ENCODE results near the gene ZSWIM1. TPM values are rescaled to one million over a fixed set of nuclear protein-coding genes. Genes with fewer than 3 reads are reported as not detected.

Gene ZSWIM1
- polyA plus RNA-seq, 1 donor (not counting 4 experiments of a cell fraction or from before 2014, with no cell fraction given): 4.4 TPM

GRCh38 chr20:45852326-45852725 lies 28.7 kb upstream of the ZSWIM1 start:
- Histone ChIP-seq H3K9me3 (ENCODE audit: control insufficient read depth, low read depth, low read length) (no peaks in the 10 kb centered on the region), H3K79me2 (ENCODE audit: control insufficient read depth, insufficient read depth, low read length) (peaks cover 18% of the 10 kb centered on the region), H2AFZ (ENCODE audit: control insufficient read depth, low read length) (no peak overlapping the region), H4K20me1 (ENCODE audit: control insufficient read depth, extremely low read depth, insufficient read depth, low read length) (no peaks in the 10 kb centered on the region), H3K4me1 (ENCODE audit: control insufficient read depth, extremely low read depth, insufficient read depth, low read length) (peaks cover 10% of the 10 kb centered on the region), H3K27ac (ENCODE audit: control insufficient read depth, insufficient read depth, low read length) (no peak overlapping the region), H3K36me3 (ENCODE audit: control insufficient read depth in 2 of 2, extremely low read depth in 1 of 2, insufficient read depth in 2 of 2, low read length in 2 of 2) (peaks cover 0 to 4% of the 10 kb centered on the region in 2 experiments), H3K27me3 (ENCODE audit: control insufficient read depth, extremely low read depth, insufficient read depth, low read length) (no peaks in the 10 kb centered on the region), H3K9ac (ENCODE audit: control insufficient read depth, extremely low read depth, insufficient read depth, low read length) (no peak overlapping the region), H3K9me1 (ENCODE audit: control insufficient read depth, extremely low read depth, insufficient read depth, low read length) (no peaks in the 10 kb centered on the region), H3K4me3 (ENCODE audit: control insufficient read depth in 2 of 3, extremely low read depth in 1 of 3, insufficient read depth in 2 of 3, low read depth in 1 of 3, low read length in 3 of 3) (no peak overlapping the region), H3K4me2 (ENCODE audit: control insufficient read depth, extremely low read depth, insufficient read depth, low read depth, low read length) (no peak overlapping the region)
- FAIRE-seq (no peak), DNase-seq (ENCODE audit: low read depth, low spot score) (no peak)
- no peak for TF ChIP-seq EZH2 (IDR thresholded peaks at IDR 0.05; ENCODE audit: low read length)
- no peak for TF ChIP-seq CTCF (optimal IDR thresholded peaks at IDR 0.05 in 1 of 3, IDR thresholded peaks at IDR 0.05 in 1 of 3, conservative IDR thresholded peaks at IDR 0.05 in 1 of 3; ENCODE audit: extremely low read depth in 1 of 3, insufficient read depth in 2 of 3, low read length in 3 of 3)
- dilution Hi-C loops (cut with MboI; ENCODE audit: extremely low pct_ligation_motif_present, low sequenced_read_pairs): no loop called here

- TF ChIP-seq CTCF (optimal IDR thresholded peaks at IDR 0.05 in 1 of 3, IDR thresholded peaks at IDR 0.05 in 1 of 3, conservative IDR thresholded peaks at IDR 0.05 in 1 of 3; ENCODE audit: extremely low read depth in 1 of 3, insufficient read depth in 2 of 3, low read length in 3 of 3): no peak
- no peak for TF ChIP-seq EZH2 (IDR thresholded peaks at IDR 0.05; ENCODE audit: low read length)
- no peaks in the 10 kb centered on the region for H3K27me3 ChIP-seq (ENCODE audit: control insufficient read depth, extremely low read depth, insufficient read depth, low read length)
- H3K4me1 ChIP-seq (ENCODE audit: control insufficient read depth, extremely low read depth, insufficient read depth, low read length): peaks cover 14% of the 10 kb centered on the region
- peaks cover 18% of the 10 kb centered on the region for H3K79me2 ChIP-seq (ENCODE audit: control insufficient read depth, insufficient read depth, low read length)
- H3K9me1 ChIP-seq (ENCODE audit: control insufficient read depth, extremely low read depth, insufficient read depth, low read length): no peaks in the 10 kb centered on the region
- FAIRE-seq (no peak), DNase-seq (ENCODE audit: low read depth, low spot score) (no peak)
- H2AFZ ChIP-seq (ENCODE audit: control insufficient read depth, low read length): no peak overlapping the region
- no peak overlapping the region for H3K9ac ChIP-seq (ENCODE audit: control insufficient read depth, extremely low read depth, insufficient read depth, low read length)
- H4K20me1 ChIP-seq (ENCODE audit: control insufficient read depth, extremely low read depth, insufficient read depth, low read length): no peaks in the 10 kb centered on the region
- no peaks in the 10 kb centered on the region for H3K9me3 ChIP-seq (ENCODE audit: control insufficient read depth, low read depth, low read length)
- dilution Hi-C loops (cut with MboI; ENCODE audit: extremely low pct_ligation_motif_present, low sequenced_read_pairs): no loop called here
- no peak overlapping the region for H3K27ac ChIP-seq (ENCODE audit: control insufficient read depth, insufficient read depth, low read length)
- no peak overlapping the region for H3K4me2 ChIP-seq (ENCODE audit: control insufficient read depth, extremely low read depth, insufficient read depth, low read depth, low read length)
- no peak overlapping the region for H3K4me3 ChIP-seq (ENCODE audit: control insufficient read depth in 2 of 3, extremely low read depth in 1 of 3, insufficient read depth in 2 of 3, low read depth in 1 of 3, low read length in 3 of 3)
- peaks cover 0 to 4% of the 10 kb centered on the region in 2 experiments for H3K36me3 ChIP-seq (ENCODE audit: control insufficient read depth in 2 of 2, extremely low read depth in 1 of 2, insufficient read depth in 2 of 2, low read length in 2 of 2)
These were observed 27.5 kb upstream of the ZSWIM1 start for GRCh38 chr20:45853484-45853883.
